GM12891 (cell line): Measurements from ENCODE around the gene PRELID3B. TPM values are rescaled to one million over a fixed set of nuclear protein-coding genes. Genes with fewer than 3 reads are reported as not detected.

Experiments used
- DNase-seq: peaks from one replicate; pipeline ENCODE4 v3.0.0; 2011; ENCODE audit warnings: low spot score; ENCODE audit not compliant: insufficient read length
- FAIRE-seq: peaks from 2 replicates; lab custom pipeline; 2011; peaks lifted over from hg19 to GRCh38; lab: Jason Lieb, UNC
- PAX5 ChIP-seq: IDR thresholded peaks from 2 replicates; pipeline ENCODE4 v1.6.1; 2011; ENCODE audit warnings: low read length, moderate library complexity, mild to moderate bottlenecking; ENCODE audit not compliant: insufficient read depth, severe bottlenecking
- POLR2A ChIP-seq: IDR thresholded peaks from 2 replicates; pipeline ENCODE4 v1.6.1; 2011; ENCODE audit warnings: low read depth, low read length, control low read depth
- POLR2AphosphoS5 ChIP-seq: IDR thresholded peaks from 2 replicates; pipeline ENCODE4 v1.6.1; 2011; ENCODE audit warnings: low read depth, low read length, control low read depth
- POU2F2 ChIP-seq: IDR thresholded peaks from 2 replicates; pipeline ENCODE4 v1.6.1; 2011; ENCODE audit warnings: low read depth, mild to moderate bottlenecking, control low read depth, low read length, moderate library complexity
- SPI1 ChIP-seq: IDR thresholded peaks from 2 replicates; pipeline ENCODE4 v1.6.1; 2011; ENCODE audit warnings: low read depth, low read length, control low read depth
- TAF1 ChIP-seq: IDR thresholded peaks from 2 replicates; pipeline ENCODE4 v1.6.1; 2011; ENCODE audit warnings: low read depth, low read length, control low read depth
- polyA plus RNA-seq: library from polyadenylated mRNA; unstranded; fragments of >200 nt; gene quantifications from one replicate; pipeline ENCODE4 v1.2.1, GENCODE V29; 2012; ENCODE audit warnings: low read depth, missing spikeins, inconsistent platforms; ENCODE audit not compliant: missing spikeins

Gene PRELID3B
- 63.8 TPM for polyA plus RNA-seq

DNA sequence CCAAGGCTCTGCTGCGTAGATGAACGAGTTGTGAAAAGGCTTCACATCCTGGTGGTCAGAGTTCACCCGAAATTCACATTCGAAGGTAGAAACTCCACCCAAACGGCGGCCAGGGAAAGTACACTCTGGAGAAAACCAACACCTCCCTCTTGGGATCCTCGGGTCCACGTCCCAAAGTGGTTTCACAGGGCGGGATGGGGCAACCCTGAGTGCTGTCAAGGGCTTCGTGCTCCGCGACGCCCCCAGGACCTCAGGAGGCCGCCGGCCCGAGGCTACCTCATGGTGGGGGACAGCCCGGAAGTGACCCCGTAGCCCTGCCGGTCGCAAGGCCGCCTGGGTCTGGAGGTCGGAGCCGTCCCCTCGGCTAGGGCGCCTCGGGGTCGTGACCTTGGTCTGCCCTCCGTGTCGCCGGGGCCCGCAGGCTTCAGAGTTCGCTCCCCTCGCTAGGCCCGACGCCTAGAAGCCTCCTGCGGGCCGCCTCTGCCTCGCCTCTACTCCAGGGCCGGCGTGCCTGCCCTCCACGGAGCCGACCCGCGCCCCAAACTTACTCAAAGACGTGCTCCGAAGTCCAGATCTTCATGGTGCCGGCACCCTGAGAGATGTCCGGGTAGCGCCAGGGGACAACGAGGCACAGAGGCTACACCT lies at the start of gene PRELID3B:
TSS of gene PRELID3B (minus strand) at position 636 of the 645 bp plus-strand sequence. CDS start at position 580, 56 bp downstream.
- TF ChIP-seq POLR2A (peak; percentile 51), PAX5 (no peak), POLR2AphosphoS5 (peak; percentile 79)
- FAIRE-seq (peak; percentile 35), DNase-seq (no peak)

DNA sequence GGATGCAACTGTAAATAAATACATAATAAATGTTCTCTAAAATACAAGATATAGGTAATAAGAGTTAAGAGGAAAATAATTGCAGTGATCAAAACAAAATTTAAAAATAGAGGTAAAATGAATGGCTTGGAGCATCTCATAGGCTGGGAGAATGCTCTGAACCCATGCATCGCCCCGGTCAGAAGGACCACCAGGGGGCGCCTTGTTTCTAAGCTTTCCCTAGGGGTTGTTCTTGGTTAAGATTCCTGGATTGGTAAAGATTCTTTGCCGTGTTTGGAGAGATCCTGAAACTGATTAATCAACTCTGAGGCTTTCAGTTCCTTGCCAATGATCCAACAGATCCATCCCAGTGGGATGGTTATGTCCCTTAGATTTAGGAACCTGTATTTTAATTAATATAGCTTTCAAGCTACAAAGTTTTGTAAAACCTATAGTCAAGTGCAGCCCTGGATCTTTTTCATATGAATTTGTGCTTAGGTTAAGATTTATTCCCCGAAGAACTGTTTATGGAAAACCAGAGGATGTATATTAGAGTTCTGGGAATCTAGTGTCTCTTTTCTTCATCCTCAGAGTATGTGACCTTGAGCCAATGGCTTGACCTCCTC lies 45.3 kb upstream of the PRELID3B start:
- TF ChIP-seq POLR2A (no peak), TAF1 (no peak), POLR2AphosphoS5 (no peak), PAX5 (no peak), POU2F2 (no peak), SPI1 (no peak)
- FAIRE-seq (peak; percentile 20), DNase-seq (peak; percentile 10)

- DNase-seq (no peak), FAIRE-seq (no peak)
- TF ChIP-seq POU2F2 (no peak), POLR2AphosphoS5 (no peak), PAX5 (no peak), TAF1 (no peak), POLR2A (no peak), SPI1 (no peak)
Measured at GRCh38 chr20:59086923-59087322, 44.3 kb upstream of the PRELID3B start.

DNA sequence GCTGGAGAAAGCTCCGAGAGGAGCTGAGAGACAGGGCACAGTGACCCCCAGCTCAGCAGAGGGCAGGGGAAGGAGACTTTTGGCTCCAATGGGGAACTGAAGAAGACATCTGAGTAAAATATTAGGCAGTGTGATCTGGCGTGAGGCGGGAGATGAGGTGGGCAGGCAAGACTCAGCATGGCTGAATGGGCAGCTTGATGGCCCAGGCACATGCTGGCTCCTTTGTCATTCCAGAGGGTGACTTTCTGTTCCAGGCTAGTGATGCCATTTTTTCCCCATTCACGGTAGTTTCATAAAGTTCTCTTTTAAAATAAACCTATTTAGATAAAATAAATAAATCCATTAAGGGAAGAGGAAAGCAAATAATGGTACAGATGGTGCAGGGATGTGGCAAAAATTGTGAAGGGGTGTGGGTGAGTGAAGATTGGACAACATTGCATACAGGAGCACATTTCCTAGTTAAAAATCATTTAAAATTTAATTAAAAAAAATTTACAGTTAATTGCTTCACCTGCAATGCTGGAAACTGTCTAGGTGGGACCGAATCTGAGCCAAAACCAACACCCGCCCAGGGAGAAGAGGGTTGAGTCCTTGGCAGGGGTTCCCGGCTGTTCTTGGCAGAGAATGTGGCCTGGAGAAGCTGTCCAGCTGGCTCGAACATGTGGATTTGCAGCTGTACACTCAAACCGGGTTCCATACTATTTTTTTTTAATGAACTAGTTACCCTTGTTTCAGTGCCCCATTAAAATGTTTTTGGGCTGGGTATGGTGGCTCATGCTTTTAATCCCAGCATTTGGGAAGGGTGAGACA lies 41.7 kb upstream of the PRELID3B start:
- FAIRE-seq (no peak), DNase-seq (no peak)

DNA sequence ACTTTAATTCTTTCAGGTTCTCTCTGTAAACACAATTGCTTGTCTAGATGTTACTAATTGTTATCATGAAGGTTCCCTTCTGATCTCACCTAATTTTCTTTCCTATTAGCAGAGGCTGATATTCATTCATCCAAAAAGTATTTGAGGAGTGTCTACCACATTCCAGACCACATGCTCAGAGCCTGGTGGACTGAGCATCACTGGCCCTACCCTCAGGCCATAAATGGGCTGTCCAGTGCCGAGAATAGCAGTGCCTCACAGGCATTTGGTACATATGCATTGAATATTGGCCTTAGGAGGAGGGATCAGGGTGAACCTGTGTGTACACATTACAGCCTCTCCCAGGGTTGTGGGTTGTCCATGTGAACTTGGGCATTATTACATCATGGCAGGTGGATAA lies 40.4 kb upstream of the PRELID3B start:
- TF ChIP-seq SPI1 (no peak), PAX5 (no peak), POU2F2 (no peak), POLR2AphosphoS5 (no peak), POLR2A (no peak), TAF1 (no peak)
- FAIRE-seq (no peak), DNase-seq (no peak)

More for the DNA sequence above, 41.7 kb upstream of the PRELID3B start:
- no peak for TF ChIP-seq POLR2AphosphoS5
- no peak for TF ChIP-seq PAX5
- TF ChIP-seq TAF1: no peak
- TF ChIP-seq POU2F2: no peak
- no peak for TF ChIP-seq SPI1
- no peak for TF ChIP-seq POLR2A

DNA sequence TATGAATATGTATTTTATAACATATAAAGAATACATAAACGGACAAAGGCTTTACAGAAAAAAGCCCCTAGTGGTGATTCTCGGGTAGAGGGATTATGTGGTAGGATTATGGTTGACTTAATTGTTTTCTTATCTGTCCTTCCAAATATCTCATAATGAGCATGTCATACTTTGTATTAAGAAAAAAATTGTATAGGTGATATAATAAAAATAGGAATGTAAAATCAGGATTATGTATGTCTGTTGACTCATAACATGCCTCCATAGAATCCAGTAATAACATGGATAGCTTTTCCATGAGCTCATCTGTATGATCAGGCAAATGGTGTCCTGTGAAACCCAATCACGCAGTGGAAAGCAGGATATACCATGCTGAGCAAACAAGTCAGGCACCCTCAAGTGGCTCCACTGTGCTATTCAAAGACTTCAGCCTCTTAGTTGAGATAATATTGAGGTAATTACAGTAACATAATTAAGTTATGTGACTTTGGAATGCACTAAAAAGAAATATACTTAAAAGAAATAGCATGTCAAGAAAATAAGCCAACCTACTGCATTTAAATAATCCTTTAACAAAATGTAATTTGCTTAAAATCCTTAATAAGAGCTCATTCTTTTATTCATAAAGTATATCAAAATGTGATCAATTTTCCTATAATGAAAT lies 39.6 kb upstream of the PRELID3B start:
- FAIRE-seq (no peak), DNase-seq (no peak)
- TF ChIP-seq TAF1: no peak
- TF ChIP-seq PAX5: no peak
- TF ChIP-seq POU2F2: no peak
- TF ChIP-seq POLR2A: no peak
- TF ChIP-seq SPI1: no peak
- TF ChIP-seq POLR2AphosphoS5: no peak

- no peak for DNase-seq
- no peak for FAIRE-seq
- no peak for TF ChIP-seq TAF1
- no peak for TF ChIP-seq POLR2A
- TF ChIP-seq POLR2AphosphoS5: no peak
- no peak for TF ChIP-seq PAX5
- TF ChIP-seq SPI1: no peak
- TF ChIP-seq POU2F2: no peak
Measured at GRCh38 chr20:59081036-59081435, 38.5 kb upstream of the PRELID3B start.

DNA sequence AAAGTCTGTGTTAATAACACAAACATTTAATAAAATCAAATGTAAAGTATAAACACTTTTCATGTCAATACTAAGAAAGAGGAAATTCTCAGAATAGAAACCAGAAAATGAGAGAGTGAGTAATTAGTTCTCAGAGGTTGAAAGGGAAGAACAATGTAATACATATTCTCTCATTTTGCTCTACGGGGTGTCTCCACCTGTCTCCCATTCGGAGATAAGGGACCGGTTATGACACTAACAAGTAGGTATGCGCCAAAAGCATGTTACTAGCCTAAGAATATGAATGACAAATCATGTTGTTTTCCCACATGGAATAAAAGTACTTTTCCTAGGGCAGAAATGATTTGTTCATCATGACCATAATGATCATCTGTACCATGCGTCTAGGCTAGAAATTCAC lies 35.6 kb upstream of the PRELID3B start:
- TF ChIP-seq POLR2A (no peak), TAF1 (no peak)
- FAIRE-seq (peak; percentile 16), DNase-seq (no peak)

DNA sequence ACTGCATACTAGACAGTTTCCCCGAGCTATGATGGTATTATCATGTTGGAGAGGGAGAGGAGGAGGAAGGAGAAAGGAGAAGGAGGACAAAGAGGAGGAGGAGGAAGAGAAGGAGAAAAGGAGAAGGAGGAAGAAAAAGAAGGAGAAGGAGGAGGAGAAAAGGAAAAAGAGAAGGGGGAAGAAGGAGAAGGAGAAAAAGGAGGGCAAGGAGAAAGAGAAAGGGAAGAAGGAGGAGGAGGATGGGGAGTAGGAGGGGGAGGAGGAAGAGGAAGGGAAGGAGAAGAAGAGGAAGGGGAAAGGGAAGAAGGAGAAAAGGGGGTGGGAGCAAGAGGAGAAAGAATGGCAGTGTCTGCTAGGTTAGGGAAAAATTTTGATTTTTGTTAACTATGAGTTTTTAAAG lies 35.1 kb upstream of the PRELID3B start:
- no peak for FAIRE-seq

More for the DNA sequence above, 35.1 kb upstream of the PRELID3B start:
- no peak for DNase-seq
- TF ChIP-seq POLR2A: no peak
- TF ChIP-seq POU2F2: no peak
- TF ChIP-seq SPI1: no peak
- TF ChIP-seq PAX5: no peak
- no peak for TF ChIP-seq TAF1
- no peak for TF ChIP-seq POLR2AphosphoS5
